K562 (cell line): ENCODE measurements around the gene TMEM255A.

Experiments used
- CBX3 ChIP-seq, 2 experiments: IDR thresholded peaks; 1 replicate in 1 of 2; 2 replicates in 1 of 2; pipeline ENCODE4 v1.6.1; 2012; ENCODE audit warnings: inconsistent platforms in 2 of 2, low read length in 2 of 2, borderline replicate concordance in 1 of 2, control low read depth in 1 of 2
- FOXA3 ChIP-seq, 2 experiments: fragments of 450-650 bp in 1 of 2; sonication (generic) in 1 of 2; formaldehyde crosslinking; IDR thresholded peaks in 1 of 2; conservative IDR thresholded peaks in 1 of 2; 2 replicates each; pipeline versions ENCODE4 v1.4.0 to v1.8.0; 2020 to 2022; ENCODE audit warnings: mild to moderate bottlenecking in 2 of 2, missing genetic modification reagents in 1 of 2
- IFI16 ChIP-seq: fragments of 250-450 bp; sonication (Bioruptor Pico); IDR thresholded peaks from 2 replicates; pipeline ENCODE4 v2.1.2; 2022; ENCODE audit warnings: mild to moderate bottlenecking, inconsistent platforms
- KLF16 ChIP-seq: IDR thresholded peaks from 2 replicates; pipeline ENCODE4 v1.6.1; 2016; ENCODE audit warnings: antibody characterized with exemption
- NFE2 ChIP-seq: IDR thresholded peaks from 2 replicates; pipeline ENCODE4 v1.6.1; 2014; ENCODE audit warnings: antibody characterized with exemption, low read depth
- TAL1 ChIP-seq: fragments of 450-650 bp; IDR thresholded peaks from 2 replicates; pipeline ENCODE4 v1.6.1; 2016; ENCODE audit warnings: mild to moderate bottlenecking
- ZSCAN29 ChIP-seq: fragments of 450-650 bp; IDR thresholded peaks from 2 replicates; pipeline ENCODE4 v1.6.1; 2017
- TF ChIP-seq, protein P1 (sequence below): sonication (generic); formaldehyde crosslinking; IDR thresholded peaks from 2 replicates; pipeline ENCODE4 v1.8.1; 2023; ENCODE audit warnings: mild to moderate bottlenecking, missing genetic modification reagents
- TF ChIP-seq, protein P2 (sequence below): sonication (generic); formaldehyde crosslinking; IDR thresholded peaks from 2 replicates; pipeline ENCODE4 v1.8.1; 2022; ENCODE audit warnings: missing genetic modification reagents
- TF ChIP-seq, protein P3 (sequence below): sonication (generic); formaldehyde crosslinking; IDR thresholded peaks from 2 replicates; pipeline ENCODE4 v1.8.0; 2022; ENCODE audit warnings: mild to moderate bottlenecking, missing genetic modification reagents
- TF ChIP-seq, protein P4 (sequence below), 3 experiments: IDR thresholded peaks in 2 of 3; conservative IDR thresholded peaks in 1 of 3; 2 replicates each; pipeline ENCODE4 v1.5.1; 2011 to 2012; ENCODE audit warnings: low read length in 3 of 3, mild to moderate bottlenecking in 3 of 3, control low read depth in 2 of 3, improper control_type of control experiment in 1 of 3, inconsistent platforms in 1 of 3, low read depth in 1 of 3, mixed read lengths in 1 of 3, moderate library complexity in 1 of 3; ENCODE audit not compliant: insufficient read depth in 2 of 3

DNA sequence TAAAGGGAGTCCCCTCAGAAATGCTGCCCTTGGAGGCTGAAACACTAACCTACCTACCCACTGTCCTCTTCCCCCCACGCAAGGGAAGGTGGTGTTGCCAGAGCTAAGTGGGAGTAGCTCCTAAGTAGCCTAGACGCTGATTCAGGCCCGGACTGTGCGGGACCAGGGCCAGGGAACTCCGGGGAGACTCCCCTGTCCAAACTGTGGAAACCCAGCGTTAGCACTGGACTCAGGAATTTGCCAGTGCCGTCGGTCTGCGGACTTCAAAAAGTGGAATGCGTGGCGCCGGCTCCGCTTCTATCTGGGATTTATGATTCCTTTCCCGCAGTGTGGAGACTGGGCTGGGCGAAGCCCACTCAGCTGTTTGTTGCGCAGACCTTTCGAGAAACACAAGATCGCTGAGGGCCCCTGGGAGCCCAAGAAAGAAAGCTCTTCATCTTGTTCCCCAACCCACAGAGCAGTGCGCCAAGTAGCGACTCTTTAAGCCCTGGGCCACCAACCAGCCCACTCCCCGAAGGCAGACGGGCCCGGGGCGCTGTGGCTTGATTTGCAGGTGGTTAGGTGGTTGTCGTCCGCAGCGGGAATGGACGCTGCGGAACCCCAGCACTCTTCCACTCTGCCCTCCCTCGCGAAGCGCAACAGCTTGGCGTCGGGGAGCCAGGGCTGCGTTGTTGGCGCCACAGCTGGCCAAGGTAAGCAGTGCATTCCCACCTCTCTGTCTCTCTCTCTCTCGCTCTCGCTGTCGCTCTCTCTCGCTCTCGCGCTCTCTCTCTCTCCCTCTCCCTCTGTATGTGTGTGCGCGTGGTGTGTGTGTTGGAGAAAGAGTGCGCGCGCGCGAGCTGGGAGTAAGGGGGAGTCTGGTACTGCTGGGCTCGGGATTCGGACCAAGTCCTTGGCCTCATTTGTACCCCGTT, 2.0 kb downstream of the TMEM255A start:
- TF ChIP-seq TAL1, result no peak
- TF ChIP-seq CBX3 (IDR thresholded peaks at IDR 0.05; ENCODE audit: borderline replicate concordance in 1 of 2, low read length in 2 of 2), result no peak
- TF ChIP-seq, protein P1, sequence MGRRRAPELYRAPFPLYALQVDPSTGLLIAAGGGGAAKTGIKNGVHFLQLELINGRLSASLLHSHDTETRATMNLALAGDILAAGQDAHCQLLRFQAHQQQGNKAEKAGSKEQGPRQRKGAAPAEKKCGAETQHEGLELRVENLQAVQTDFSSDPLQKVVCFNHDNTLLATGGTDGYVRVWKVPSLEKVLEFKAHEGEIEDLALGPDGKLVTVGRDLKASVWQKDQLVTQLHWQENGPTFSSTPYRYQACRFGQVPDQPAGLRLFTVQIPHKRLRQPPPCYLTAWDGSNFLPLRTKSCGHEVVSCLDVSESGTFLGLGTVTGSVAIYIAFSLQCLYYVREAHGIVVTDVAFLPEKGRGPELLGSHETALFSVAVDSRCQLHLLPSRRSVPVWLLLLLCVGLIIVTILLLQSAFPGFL (CRISPR knock-in tag), result no peak
- no peak for TF ChIP-seq FOXA3 (CRISPR knock-in tag; conservative IDR thresholded peaks at IDR 0.05 in 1 of 2, IDR thresholded peaks at IDR 0.05 in 1 of 2)
- TF ChIP-seq, protein P2, sequence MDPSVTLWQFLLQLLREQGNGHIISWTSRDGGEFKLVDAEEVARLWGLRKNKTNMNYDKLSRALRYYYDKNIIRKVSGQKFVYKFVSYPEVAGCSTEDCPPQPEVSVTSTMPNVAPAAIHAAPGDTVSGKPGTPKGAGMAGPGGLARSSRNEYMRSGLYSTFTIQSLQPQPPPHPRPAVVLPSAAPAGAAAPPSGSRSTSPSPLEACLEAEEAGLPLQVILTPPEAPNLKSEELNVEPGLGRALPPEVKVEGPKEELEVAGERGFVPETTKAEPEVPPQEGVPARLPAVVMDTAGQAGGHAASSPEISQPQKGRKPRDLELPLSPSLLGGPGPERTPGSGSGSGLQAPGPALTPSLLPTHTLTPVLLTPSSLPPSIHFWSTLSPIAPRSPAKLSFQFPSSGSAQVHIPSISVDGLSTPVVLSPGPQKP (CRISPR knock-in tag), result no peak
- TF ChIP-seq, protein P3, sequence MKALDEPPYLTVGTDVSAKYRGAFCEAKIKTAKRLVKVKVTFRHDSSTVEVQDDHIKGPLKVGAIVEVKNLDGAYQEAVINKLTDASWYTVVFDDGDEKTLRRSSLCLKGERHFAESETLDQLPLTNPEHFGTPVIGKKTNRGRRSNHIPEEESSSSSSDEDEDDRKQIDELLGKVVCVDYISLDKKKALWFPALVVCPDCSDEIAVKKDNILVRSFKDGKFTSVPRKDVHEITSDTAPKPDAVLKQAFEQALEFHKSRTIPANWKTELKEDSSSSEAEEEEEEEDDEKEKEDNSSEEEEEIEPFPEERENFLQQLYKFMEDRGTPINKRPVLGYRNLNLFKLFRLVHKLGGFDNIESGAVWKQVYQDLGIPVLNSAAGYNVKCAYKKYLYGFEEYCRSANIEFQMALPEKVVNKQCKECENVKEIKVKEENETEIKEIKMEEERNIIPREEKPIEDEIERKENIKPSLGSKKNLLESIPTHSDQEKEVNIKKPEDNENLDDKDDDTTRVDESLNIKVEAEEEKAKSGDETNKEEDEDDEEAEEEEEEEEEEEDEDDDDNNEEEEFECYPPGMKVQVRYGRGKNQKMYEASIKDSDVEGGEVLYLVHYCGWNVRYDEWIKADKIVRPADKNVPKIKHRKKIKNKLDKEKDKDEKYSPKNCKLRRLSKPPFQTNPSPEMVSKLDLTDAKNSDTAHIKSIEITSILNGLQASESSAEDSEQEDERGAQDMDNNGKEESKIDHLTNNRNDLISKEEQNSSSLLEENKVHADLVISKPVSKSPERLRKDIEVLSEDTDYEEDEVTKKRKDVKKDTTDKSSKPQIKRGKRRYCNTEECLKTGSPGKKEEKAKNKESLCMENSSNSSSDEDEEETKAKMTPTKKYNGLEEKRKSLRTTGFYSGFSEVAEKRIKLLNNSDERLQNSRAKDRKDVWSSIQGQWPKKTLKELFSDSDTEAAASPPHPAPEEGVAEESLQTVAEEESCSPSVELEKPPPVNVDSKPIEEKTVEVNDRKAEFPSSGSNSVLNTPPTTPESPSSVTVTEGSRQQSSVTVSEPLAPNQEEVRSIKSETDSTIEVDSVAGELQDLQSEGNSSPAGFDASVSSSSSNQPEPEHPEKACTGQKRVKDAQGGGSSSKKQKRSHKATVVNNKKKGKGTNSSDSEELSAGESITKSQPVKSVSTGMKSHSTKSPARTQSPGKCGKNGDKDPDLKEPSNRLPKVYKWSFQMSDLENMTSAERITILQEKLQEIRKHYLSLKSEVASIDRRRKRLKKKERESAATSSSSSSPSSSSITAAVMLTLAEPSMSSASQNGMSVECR (CRISPR knock-in tag), result no peak
- TF ChIP-seq ZSCAN29, result no peak
- TF ChIP-seq IFI16 (CRISPR knock-in tag), result no peak
- no peak for TF ChIP-seq NFE2
- no peak for TF ChIP-seq KLF16
- TF ChIP-seq, protein P4, sequence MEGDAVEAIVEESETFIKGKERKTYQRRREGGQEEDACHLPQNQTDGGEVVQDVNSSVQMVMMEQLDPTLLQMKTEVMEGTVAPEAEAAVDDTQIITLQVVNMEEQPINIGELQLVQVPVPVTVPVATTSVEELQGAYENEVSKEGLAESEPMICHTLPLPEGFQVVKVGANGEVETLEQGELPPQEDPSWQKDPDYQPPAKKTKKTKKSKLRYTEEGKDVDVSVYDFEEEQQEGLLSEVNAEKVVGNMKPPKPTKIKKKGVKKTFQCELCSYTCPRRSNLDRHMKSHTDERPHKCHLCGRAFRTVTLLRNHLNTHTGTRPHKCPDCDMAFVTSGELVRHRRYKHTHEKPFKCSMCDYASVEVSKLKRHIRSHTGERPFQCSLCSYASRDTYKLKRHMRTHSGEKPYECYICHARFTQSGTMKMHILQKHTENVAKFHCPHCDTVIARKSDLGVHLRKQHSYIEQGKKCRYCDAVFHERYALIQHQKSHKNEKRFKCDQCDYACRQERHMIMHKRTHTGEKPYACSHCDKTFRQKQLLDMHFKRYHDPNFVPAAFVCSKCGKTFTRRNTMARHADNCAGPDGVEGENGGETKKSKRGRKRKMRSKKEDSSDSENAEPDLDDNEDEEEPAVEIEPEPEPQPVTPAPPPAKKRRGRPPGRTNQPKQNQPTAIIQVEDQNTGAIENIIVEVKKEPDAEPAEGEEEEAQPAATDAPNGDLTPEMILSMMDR (IDR thresholded peaks at IDR 0.05 in 2 of 3, conservative IDR thresholded peaks at IDR 0.05 in 1 of 3; ENCODE audit: insufficient read depth in 2 of 3, low read depth in 1 of 3, low read length in 3 of 3), result no peak
